ENCODE data around the gene THSD7A.

DNA sequence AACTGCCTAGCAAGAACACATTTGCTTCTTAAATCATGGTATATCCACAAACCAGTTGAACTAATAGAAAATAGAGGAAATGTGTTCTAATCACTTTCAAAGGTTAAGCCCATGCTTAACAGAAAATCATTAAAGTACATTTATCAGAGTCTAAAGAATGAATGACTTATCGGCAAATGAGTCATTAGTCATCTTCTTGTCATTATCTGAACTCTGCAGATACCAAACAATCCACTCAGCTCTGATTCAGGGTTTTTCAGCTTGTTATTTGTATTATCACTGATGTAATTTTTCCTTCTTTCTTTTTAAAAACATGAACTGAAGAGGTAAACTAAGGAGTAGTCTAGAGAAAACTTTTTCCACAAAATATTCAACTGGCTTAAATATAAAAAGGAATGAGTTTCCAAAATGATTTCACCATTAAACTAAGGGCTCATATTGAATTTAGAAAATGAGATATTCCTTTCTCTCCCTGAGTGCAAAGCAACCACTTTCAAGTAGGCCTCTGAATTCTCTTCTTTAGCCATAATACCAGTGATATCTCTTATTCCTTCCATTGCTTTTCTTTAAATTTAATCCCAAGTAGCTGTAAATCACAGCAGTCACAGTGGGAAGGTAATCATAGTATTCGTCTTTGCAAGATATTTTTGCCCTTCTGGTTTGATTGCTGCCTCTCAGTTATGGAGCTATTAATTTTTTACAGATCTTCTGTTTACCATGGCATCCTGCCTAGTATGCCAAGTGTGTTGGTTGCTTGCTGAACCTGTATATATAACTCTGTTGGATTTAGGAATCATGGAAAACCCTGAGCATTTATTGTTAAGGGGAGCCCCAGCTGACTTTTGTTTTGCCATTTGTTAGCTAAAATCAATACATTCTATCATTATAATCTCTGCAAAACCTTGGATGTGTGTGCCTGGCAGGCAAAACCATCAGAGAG lies 125.1 kb downstream of the THSD7A start:
- TF ChIP-seq POLR2A (IDR thresholded peaks at IDR 0.05) = no peak
- TF ChIP-seq, protein P1, sequence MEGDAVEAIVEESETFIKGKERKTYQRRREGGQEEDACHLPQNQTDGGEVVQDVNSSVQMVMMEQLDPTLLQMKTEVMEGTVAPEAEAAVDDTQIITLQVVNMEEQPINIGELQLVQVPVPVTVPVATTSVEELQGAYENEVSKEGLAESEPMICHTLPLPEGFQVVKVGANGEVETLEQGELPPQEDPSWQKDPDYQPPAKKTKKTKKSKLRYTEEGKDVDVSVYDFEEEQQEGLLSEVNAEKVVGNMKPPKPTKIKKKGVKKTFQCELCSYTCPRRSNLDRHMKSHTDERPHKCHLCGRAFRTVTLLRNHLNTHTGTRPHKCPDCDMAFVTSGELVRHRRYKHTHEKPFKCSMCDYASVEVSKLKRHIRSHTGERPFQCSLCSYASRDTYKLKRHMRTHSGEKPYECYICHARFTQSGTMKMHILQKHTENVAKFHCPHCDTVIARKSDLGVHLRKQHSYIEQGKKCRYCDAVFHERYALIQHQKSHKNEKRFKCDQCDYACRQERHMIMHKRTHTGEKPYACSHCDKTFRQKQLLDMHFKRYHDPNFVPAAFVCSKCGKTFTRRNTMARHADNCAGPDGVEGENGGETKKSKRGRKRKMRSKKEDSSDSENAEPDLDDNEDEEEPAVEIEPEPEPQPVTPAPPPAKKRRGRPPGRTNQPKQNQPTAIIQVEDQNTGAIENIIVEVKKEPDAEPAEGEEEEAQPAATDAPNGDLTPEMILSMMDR (IDR thresholded peaks at IDR 0.05) = no peak

All from lower leg skin (tissue), 3 donors.